Keratinocyte (primary cell): ENCODE measurements around the gene MSL1.

Source experiments
- EZH2 ChIP-seq: IDR thresholded peaks from one replicate; pipeline ENCODE4 v1.6.1; 2012; ENCODE audit warnings: inconsistent platforms, mild to moderate bottlenecking, low read length, moderate library complexity
- TF ChIP-seq, protein P1 (sequence below), 3 experiments: IDR thresholded peaks in 1 of 3; conservative IDR thresholded peaks in 1 of 3; optimal IDR thresholded peaks in 1 of 3; 2 replicates in 2 of 3; 3 replicates in 1 of 3; pipeline versions ENCODE3 to v1.5.1; 2011; ENCODE audit warnings: low read length in 3 of 3, mild to moderate bottlenecking in 3 of 3, moderate library complexity in 2 of 3, control low read depth in 1 of 3, inconsistent platforms in 1 of 3; ENCODE audit not compliant: insufficient read depth in 2 of 3; ENCODE audit errors: extremely low read depth in 1 of 3

DNA sequence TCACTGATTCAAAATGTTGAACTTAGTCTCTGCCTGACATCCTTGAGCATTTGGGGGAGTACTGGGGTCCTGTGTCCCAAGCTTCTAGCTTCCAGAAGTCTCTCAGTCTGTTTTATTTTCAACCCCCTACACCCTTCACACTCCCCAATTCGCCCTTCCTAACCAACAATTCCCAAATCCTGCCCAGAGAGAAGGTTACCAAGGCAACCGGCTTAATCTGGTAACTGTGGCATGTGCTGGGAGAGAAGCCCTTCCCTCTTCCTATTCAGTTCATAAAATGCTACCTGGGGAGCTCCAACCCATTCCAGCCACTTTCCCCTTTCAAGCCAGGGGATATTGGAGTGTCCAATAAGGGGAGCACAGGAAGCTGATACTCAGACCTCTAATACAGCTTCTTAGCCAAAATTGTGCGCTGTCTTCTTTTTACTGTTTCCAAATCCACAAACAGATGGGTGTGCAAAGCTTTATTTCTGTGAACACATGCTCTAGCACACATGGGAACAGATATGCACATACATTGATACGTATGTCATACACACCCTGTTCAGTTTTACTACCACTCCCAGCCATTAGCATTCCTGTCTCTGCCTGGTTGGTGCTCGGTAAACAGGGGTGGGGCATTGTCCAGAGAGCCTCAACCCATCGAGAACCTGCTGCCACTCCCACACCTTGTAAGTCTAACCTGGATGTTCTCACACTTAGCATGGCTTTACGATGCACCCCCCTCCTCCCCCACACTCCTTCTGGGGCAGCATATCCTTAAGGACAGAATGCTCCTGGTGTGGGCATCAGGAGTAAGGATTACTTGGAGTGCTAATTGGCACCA lies 54.4 kb downstream of the MSL1 start:
- TF ChIP-seq, protein P1, sequence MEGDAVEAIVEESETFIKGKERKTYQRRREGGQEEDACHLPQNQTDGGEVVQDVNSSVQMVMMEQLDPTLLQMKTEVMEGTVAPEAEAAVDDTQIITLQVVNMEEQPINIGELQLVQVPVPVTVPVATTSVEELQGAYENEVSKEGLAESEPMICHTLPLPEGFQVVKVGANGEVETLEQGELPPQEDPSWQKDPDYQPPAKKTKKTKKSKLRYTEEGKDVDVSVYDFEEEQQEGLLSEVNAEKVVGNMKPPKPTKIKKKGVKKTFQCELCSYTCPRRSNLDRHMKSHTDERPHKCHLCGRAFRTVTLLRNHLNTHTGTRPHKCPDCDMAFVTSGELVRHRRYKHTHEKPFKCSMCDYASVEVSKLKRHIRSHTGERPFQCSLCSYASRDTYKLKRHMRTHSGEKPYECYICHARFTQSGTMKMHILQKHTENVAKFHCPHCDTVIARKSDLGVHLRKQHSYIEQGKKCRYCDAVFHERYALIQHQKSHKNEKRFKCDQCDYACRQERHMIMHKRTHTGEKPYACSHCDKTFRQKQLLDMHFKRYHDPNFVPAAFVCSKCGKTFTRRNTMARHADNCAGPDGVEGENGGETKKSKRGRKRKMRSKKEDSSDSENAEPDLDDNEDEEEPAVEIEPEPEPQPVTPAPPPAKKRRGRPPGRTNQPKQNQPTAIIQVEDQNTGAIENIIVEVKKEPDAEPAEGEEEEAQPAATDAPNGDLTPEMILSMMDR (optimal IDR thresholded peaks at IDR 0.05 in 1 of 3, IDR thresholded peaks at IDR 0.05 in 1 of 3, conservative IDR thresholded peaks at IDR 0.05 in 1 of 3; ENCODE audit: extremely low read depth in 1 of 3, insufficient read depth in 2 of 3, low read length in 3 of 3): no peak
- no peak for TF ChIP-seq EZH2
